ENCODE results near the gene CRNKL1.
"Not testable (repeated sequence)": the region's sequence is repeated elsewhere in the genome, so short reads cannot be mapped to it uniquely, and the experiment has no call there.

The CRNKL1 gene

GRCh38 chr20:20017001-20017843 lies 35.0 kb downstream of the CRNKL1 start, which contains the start of gene NAA20:
Gene NAA20, plus strand, starts transcription at chr20:20017362. Its CDS starts 35 bp downstream, at chr20:20017397.
- TF ChIP-seq, protein P1, sequence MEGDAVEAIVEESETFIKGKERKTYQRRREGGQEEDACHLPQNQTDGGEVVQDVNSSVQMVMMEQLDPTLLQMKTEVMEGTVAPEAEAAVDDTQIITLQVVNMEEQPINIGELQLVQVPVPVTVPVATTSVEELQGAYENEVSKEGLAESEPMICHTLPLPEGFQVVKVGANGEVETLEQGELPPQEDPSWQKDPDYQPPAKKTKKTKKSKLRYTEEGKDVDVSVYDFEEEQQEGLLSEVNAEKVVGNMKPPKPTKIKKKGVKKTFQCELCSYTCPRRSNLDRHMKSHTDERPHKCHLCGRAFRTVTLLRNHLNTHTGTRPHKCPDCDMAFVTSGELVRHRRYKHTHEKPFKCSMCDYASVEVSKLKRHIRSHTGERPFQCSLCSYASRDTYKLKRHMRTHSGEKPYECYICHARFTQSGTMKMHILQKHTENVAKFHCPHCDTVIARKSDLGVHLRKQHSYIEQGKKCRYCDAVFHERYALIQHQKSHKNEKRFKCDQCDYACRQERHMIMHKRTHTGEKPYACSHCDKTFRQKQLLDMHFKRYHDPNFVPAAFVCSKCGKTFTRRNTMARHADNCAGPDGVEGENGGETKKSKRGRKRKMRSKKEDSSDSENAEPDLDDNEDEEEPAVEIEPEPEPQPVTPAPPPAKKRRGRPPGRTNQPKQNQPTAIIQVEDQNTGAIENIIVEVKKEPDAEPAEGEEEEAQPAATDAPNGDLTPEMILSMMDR (IDR thresholded peaks at IDR 0.05; ENCODE audit: low read depth, low read length, missing control alignments) = peak; percentile 72
- in situ Hi-C loops (cut with HindIII; ENCODE audit: low sequenced_read_pairs) = no loop called here
- H3K4me3 ChIP-seq (ENCODE audit: low read depth, low read length) = peak within 1 kb of the TSS; percentile 93
- DNase-seq (ENCODE audit: low read depth) = peak; percentile 77

DNA sequence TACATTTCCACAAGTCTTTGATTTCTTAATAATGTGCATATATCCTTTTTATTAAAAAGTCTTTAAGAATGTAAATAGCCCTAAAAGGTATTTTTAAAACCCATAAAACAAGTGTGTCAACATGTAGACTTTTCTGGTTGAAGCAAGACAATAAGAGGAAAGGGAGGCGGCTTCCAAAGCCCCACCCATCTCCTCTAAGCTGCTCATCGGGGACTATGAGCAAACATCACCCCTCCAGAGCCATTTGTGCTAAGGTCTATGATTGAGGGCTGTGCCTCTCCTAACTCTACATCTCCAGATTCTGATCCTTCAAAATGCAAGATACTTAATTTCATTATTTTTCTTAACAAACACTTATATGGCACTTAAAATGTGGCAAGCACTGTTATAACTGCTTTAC lies 37.6 kb downstream of the CRNKL1 start:
- H3K4me3 ChIP-seq (ENCODE audit: low read depth, low read length) = no peak overlapping the region
- no peak for DNase-seq (ENCODE audit: low read depth)
- in situ Hi-C loops (cut with HindIII; ENCODE audit: low sequenced_read_pairs) = no loop called here
- TF ChIP-seq, protein P1 (IDR thresholded peaks at IDR 0.05; ENCODE audit: low read depth, low read length, missing control alignments) = no peak

GRCh38 chr20:20012541-20012940 lies 39.7 kb downstream of the CRNKL1 start:
- in situ Hi-C loops (cut with HindIII; ENCODE audit: low sequenced_read_pairs) = no loop called here

GRCh38 chr20:20010639-20011500 lies 41.4 kb downstream of the CRNKL1 start:
- TF ChIP-seq, protein P1 (IDR thresholded peaks at IDR 0.05; ENCODE audit: low read depth, low read length, missing control alignments) = no peak
- peak; percentile 33 for DNase-seq (ENCODE audit: low read depth)
- no peak overlapping the region for H3K4me3 ChIP-seq (ENCODE audit: low read depth, low read length)
- in situ Hi-C loops (cut with HindIII; ENCODE audit: low sequenced_read_pairs) = no loop called here

More at GRCh38 chr20:20012541-20012940, 39.7 kb downstream of the CRNKL1 start:
- TF ChIP-seq, protein P1 (IDR thresholded peaks at IDR 0.05; ENCODE audit: low read depth, low read length, missing control alignments) = no peak
- no peak for DNase-seq (ENCODE audit: low read depth)
- H3K4me3 ChIP-seq (ENCODE audit: low read depth, low read length) = no peak overlapping the region

GRCh38 chr20:20009784-20010253 lies 42.4 kb downstream of the CRNKL1 start:
- no peak for DNase-seq (ENCODE audit: low read depth)
- TF ChIP-seq, protein P1 (IDR thresholded peaks at IDR 0.05; ENCODE audit: low read depth, low read length, missing control alignments) = no peak
- no peak overlapping the region for H3K4me3 ChIP-seq (ENCODE audit: low read depth, low read length)
- in situ Hi-C loops (cut with HindIII; ENCODE audit: low sequenced_read_pairs) = no loop called here

DNA sequence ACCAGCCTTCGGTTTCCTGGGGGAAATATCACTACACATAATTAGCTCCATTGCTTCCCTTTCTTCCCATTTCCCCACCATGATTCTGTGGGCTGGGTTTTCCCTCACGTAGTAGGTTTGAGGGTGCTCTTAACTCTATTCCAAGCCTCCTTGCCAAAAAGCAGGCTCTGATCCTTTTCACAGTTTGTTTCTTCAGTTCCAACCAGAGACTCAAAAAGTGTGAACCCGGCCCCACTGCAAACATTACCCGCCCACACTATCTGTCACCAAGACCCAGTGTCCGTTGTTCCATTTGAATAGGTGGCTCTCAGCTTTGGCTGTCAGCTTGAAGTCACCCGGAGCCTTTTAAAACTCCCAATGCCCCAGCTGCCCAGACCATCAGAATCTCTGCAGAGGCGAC lies 46.9 kb downstream of the CRNKL1 start:
- no peak for DNase-seq (ENCODE audit: low read depth)

DNA sequence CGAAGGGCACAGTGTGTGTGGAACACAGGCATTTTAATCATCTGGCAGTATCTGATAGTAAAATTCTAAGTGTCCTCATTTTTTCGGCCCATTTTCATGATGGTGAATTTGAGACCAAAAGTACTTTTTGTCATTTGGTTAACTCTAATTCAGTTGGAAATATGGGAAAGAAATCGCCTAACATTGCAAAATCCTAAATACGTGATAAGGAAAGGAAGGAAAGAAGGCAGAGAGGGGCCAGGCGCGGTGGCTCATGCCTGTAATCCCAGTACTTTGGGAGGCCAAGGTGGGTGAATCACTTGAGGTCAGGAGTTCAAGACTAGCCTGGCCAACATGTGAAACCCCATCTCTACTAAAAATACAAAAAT lies 48.3 kb downstream of the CRNKL1 start:
- in situ Hi-C loops (cut with HindIII; ENCODE audit: low sequenced_read_pairs); DNase-seq (ENCODE audit: low read depth); H3K4me3 ChIP-seq (ENCODE audit: low read depth, low read length): not testable (repeated sequence)

More for the DNA sequence above, 46.9 kb downstream of the CRNKL1 start:
- in situ Hi-C loops (cut with HindIII; ENCODE audit: low sequenced_read_pairs) = no loop called here
- TF ChIP-seq, protein P1 (IDR thresholded peaks at IDR 0.05; ENCODE audit: low read depth, low read length, missing control alignments) = no peak
- no peak overlapping the region for H3K4me3 ChIP-seq (ENCODE audit: low read depth, low read length)
